ENCODE measurements around the gene SF1. TPM values are rescaled to one million over a fixed set of nuclear protein-coding genes. Genes with fewer than 3 reads are reported as not detected.

Gene SF1
- total RNA-seq, 1 donor, result 114 TPM

- H3K4me2 ChIP-seq (ENCODE audit: insufficient read depth, low read length), result peak within 1 kb of the TSS; percentile 44
- peak; percentile 94 for DNase-seq (ENCODE audit: insufficient read length, low spot score, missing footprints)
- peaks cover 3% of the 10 kb centered on the region for H3K79me2 ChIP-seq (ENCODE audit: insufficient read depth, low read length)
- no peaks in the 10 kb centered on the region for H3K9me3 ChIP-seq (ENCODE audit: low read depth, low read length)
- H3K36me3 ChIP-seq (ENCODE audit: insufficient read depth, low read length), result peaks cover 25% of the 10 kb centered on the region
- peaks cover 23% of the 10 kb centered on the region for H3K4me1 ChIP-seq (ENCODE audit: insufficient read depth, low read length)
- no peak for TF ChIP-seq CTCF (IDR thresholded peaks at IDR 0.05; ENCODE audit: extremely low read depth, low read depth, low read length)
- no peak within 1 kb of the TSS for H3K4me3 ChIP-seq (ENCODE audit: insufficient read depth, low read length)
- H3K27me3 ChIP-seq (ENCODE audit: insufficient read depth, low read length), result no peaks in the 10 kb centered on the region
- no peak within 1 kb of the TSS for H3K27ac ChIP-seq (ENCODE audit: low read depth, low read length)
- peaks cover 24% of the 10 kb centered on the region for H4K20me1 ChIP-seq (ENCODE audit: insufficient read depth, low read length)
- H2AFZ ChIP-seq (ENCODE audit: low read length), result peak within 1 kb of the TSS; percentile 29
Measured at GRCh38 chr11:64759722-64760719, 18.3 kb downstream of the SF1 start, which contains the start of gene PYGM. Gene PYGM, minus strand, starts transcription at chr11:64759974. Its CDS starts 76 bp downstream, at chr11:64759898.

DNA sequence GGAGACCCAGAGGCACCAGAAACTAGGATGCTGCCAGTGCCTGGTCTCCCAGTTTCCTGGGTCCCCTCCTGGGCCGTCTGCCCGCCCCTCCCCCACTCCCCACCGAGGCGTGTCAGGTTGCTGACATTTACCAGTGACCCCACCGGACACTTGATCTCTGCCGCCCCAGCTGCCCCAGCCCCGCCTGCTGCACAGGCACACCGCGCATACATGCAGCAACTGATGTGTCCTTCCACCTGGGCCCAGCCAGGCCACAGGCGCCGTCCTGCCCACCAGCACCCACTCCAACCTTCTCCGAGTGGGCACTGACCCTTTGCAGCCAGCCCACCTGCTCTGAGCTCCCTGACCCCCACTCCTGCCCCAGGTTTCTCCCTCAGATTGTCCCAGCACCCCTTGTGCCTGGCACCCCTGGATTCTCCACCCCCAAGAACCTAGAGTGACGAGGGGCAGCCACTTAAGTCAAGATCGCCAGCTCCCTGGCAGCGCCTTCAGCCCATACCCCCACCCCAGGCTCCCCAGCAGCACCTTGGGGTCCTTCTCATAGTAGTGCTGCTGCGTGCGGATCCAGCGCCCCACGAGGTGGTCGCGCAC is 19.1 kb downstream of the SF1 start:
- Histone ChIP-seq H3K79me2 (ENCODE audit: insufficient read depth, low read length) (no peaks in the 10 kb centered on the region), H3K36me3 (ENCODE audit: insufficient read depth, low read length) (peaks cover 17% of the 10 kb centered on the region), H4K20me1 (ENCODE audit: insufficient read depth, low read length) (peaks cover 17% of the 10 kb centered on the region), H2AFZ (ENCODE audit: low read length) (peak overlapping the region; percentile 29), H3K9me3 (ENCODE audit: low read depth, low read length) (no peaks in the 10 kb centered on the region), H3K4me1 (ENCODE audit: insufficient read depth, low read length) (peaks cover 23% of the 10 kb centered on the region), H3K4me2 (ENCODE audit: insufficient read depth, low read length) (peak overlapping the region; percentile 44), H3K4me3 (ENCODE audit: insufficient read depth, low read length) (no peak overlapping the region), H3K27me3 (ENCODE audit: insufficient read depth, low read length) (no peaks in the 10 kb centered on the region), H3K27ac (ENCODE audit: low read depth, low read length) (no peak overlapping the region)
- DNase-seq (ENCODE audit: insufficient read length, low spot score, missing footprints), result peak; percentile 57
- TF ChIP-seq CTCF (IDR thresholded peaks at IDR 0.05; ENCODE audit: extremely low read depth, low read depth, low read length), result no peak

DNA sequence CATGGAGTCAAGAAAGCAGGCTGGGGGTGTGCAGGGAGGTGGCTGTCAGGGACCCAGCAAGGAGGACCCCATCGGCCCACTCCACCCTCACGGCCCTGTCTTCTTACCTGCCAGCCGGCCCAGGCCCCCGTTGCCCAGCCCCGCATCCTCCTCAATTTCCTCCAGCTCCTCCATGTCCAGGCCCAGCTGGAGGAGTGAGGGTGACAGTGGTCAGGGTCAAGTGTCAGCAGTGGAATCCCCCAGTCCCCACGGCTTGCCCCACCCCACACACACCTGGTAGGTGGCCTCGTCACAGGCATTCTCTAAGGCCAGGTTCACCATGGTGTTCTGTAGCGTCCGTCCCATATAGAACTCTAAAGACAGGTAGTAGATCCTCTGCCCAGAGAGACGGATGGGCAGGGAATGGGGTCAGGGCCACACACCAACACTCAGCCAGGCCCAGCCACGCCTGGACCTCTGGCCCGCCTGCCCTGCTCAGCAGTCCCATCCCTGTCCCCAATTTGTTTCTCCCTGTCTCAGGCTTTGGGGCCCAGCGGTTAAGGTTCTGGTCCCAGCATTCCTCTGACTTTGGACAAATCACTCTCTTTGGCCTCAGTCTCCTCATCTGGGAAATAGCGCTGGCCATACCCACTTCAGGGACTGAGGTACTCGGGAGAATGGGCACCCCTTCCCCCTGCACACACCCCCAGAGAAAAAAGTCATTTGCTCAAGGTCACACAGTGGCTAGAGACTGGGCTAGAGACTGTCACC is 19.8 kb downstream of the SF1 start:
- Histone ChIP-seq H4K20me1 (ENCODE audit: insufficient read depth, low read length) (peaks cover 10% of the 10 kb centered on the region), H3K9me3 (ENCODE audit: low read depth, low read length) (no peaks in the 10 kb centered on the region), H3K4me3 (ENCODE audit: insufficient read depth, low read length) (no peak overlapping the region), H3K36me3 (ENCODE audit: insufficient read depth, low read length) (peaks cover 13% of the 10 kb centered on the region), H2AFZ (ENCODE audit: low read length) (no peak overlapping the region), H3K79me2 (ENCODE audit: insufficient read depth, low read length) (no peaks in the 10 kb centered on the region), H3K4me2 (ENCODE audit: insufficient read depth, low read length) (no peak overlapping the region), H3K27ac (ENCODE audit: low read depth, low read length) (no peak overlapping the region), H3K27me3 (ENCODE audit: insufficient read depth, low read length) (no peaks in the 10 kb centered on the region), H3K4me1 (ENCODE audit: insufficient read depth, low read length) (peaks cover 16% of the 10 kb centered on the region)
- DNase-seq (ENCODE audit: insufficient read length, low spot score, missing footprints), result peak; percentile 73
- no peak for TF ChIP-seq CTCF (IDR thresholded peaks at IDR 0.05; ENCODE audit: extremely low read depth, low read depth, low read length)

Measured in osteoblast (primary cell).